Mesenchymal stem cell (in vitro differentiated cells and primary cell): ENCODE results near the gene CELF2.

Experiments used
- DNase-seq: peaks from one replicate; pipeline ENCODE4 v3.0.0-alpha.2; 2013
- H2AFZ ChIP-seq: one replicate; pipeline ENCODE4 v1.6.1; 2013; ENCODE audit warnings: low read depth, mild to moderate bottlenecking, control low read depth, inconsistent platforms, low read length, moderate library complexity
- H2AK5ac ChIP-seq: 2 replicates; pipeline ENCODE4 v1.6.1; 2013; ENCODE audit warnings: low read length, moderate library complexity, mild to moderate bottlenecking, inconsistent platforms; ENCODE audit not compliant: severe bottlenecking
- H2BK120ac ChIP-seq: one replicate; pipeline ENCODE4 v1.6.1; 2013; ENCODE audit warnings: low read depth, mild to moderate bottlenecking, inconsistent platforms, low read length, moderate library complexity
- H2BK12ac ChIP-seq, 2 experiments: one replicate each; pipeline ENCODE4 v1.6.1; 2013; ENCODE audit warnings: inconsistent platforms in 2 of 2, low read length in 2 of 2, mild to moderate bottlenecking in 2 of 2, moderate library complexity in 2 of 2, control low read depth in 1 of 2
- H2BK15ac ChIP-seq: one replicate; pipeline ENCODE4 v1.6.1; 2013; ENCODE audit warnings: mild to moderate bottlenecking, low read depth, inconsistent platforms; ENCODE audit not compliant: poor library complexity, severe bottlenecking
- H2BK5ac ChIP-seq: 2 replicates; pipeline ENCODE4 v1.6.1; 2013; ENCODE audit warnings: low read depth, mild to moderate bottlenecking, low read length, control low read depth, inconsistent platforms; ENCODE audit not compliant: poor library complexity, severe bottlenecking
- H3K14ac ChIP-seq, 2 experiments: one replicate each; pipeline ENCODE4 v1.6.1; 2013; ENCODE audit warnings: inconsistent platforms in 2 of 2, low read length in 2 of 2, control low read depth in 1 of 2, mild to moderate bottlenecking in 1 of 2, moderate library complexity in 1 of 2
- H3K18ac ChIP-seq, 2 experiments: one replicate each; pipeline ENCODE4 v1.6.1; 2013; ENCODE audit warnings: inconsistent platforms in 2 of 2, low read length in 2 of 2, control low read depth in 1 of 2, low read depth in 1 of 2, mild to moderate bottlenecking in 1 of 2
- H3K23ac ChIP-seq, 2 experiments: one replicate each; pipeline ENCODE4 v1.6.1; 2013; ENCODE audit warnings: inconsistent platforms in 2 of 2, low read length in 2 of 2, mild to moderate bottlenecking in 2 of 2, moderate library complexity in 2 of 2, control low read depth in 1 of 2
- H3K27ac ChIP-seq: 2 replicates; pipeline ENCODE4 v1.5.1; 2013; ENCODE audit warnings: mild to moderate bottlenecking, moderate library complexity, low read length, control low read depth, inconsistent platforms; ENCODE audit not compliant: poor library complexity, severe bottlenecking
- H3K27me3 ChIP-seq, 2 experiments: 2 replicates each; pipeline versions ENCODE4 v1.6.1 to v1.7.0; 2013; ENCODE audit warnings: low read length in 2 of 2, mild to moderate bottlenecking in 2 of 2, moderate library complexity in 2 of 2, control low read depth in 1 of 2, inconsistent platforms in 1 of 2; ENCODE audit not compliant: control insufficient read depth in 1 of 2, insufficient read depth in 1 of 2
- H3K36me3 ChIP-seq, 2 experiments: 2 replicates each; pipeline versions ENCODE4 v1.6.1 to v1.7.0; 2013; ENCODE audit warnings: low read length in 2 of 2, control low read depth in 1 of 2, inconsistent platforms in 1 of 2, low read depth in 1 of 2, mild to moderate bottlenecking in 1 of 2; ENCODE audit not compliant: insufficient read depth in 2 of 2, control insufficient read depth in 1 of 2
- H3K4ac ChIP-seq, 2 experiments: one replicate each; pipeline ENCODE4 v1.6.1; 2013; ENCODE audit warnings: inconsistent platforms in 2 of 2, low read length in 2 of 2, mild to moderate bottlenecking in 2 of 2, moderate library complexity in 2 of 2, control low read depth in 1 of 2, low read depth in 1 of 2
- H3K4me1 ChIP-seq: 2 replicates; pipeline ENCODE4 v1.6.1; 2013; ENCODE audit warnings: low read depth, low read length, control low read depth; ENCODE audit not compliant: control insufficient read depth, insufficient read depth
- H3K4me2 ChIP-seq: 2 replicates; pipeline ENCODE4 v1.6.1; 2013; ENCODE audit warnings: low read length, mild to moderate bottlenecking, inconsistent platforms; ENCODE audit not compliant: poor library complexity, severe bottlenecking
- H3K4me3 ChIP-seq, 2 experiments: 2 replicates each; pipeline versions ENCODE4 v1.5.1 to v1.7.0; 2013; ENCODE audit warnings: low read length in 2 of 2, mild to moderate bottlenecking in 2 of 2, control low read depth in 1 of 2, low read depth in 1 of 2; ENCODE audit not compliant: insufficient read depth in 1 of 2
- H3K79me1 ChIP-seq: replicated peaks from 2 replicates; pipeline ENCODE4 v1.6.1; 2013; ENCODE audit warnings: mild to moderate bottlenecking, control low read depth, low read length, inconsistent platforms; ENCODE audit not compliant: poor library complexity, severe bottlenecking
- H3K9ac ChIP-seq: 2 replicates; pipeline ENCODE4 v1.7.0; 2013; ENCODE audit warnings: mild to moderate bottlenecking, low read length, moderate library complexity
- H3K9me3 ChIP-seq: 2 replicates; pipeline ENCODE4 v1.7.0; 2013; ENCODE audit warnings: mild to moderate bottlenecking, low read length; ENCODE audit not compliant: control insufficient read depth
- H4K8ac ChIP-seq: one replicate; pipeline ENCODE4 v1.6.1; 2013; ENCODE audit warnings: inconsistent platforms, mild to moderate bottlenecking, low read length, moderate library complexity
- H4K91ac ChIP-seq: one replicate; pipeline ENCODE4 v1.6.1; 2013; ENCODE audit warnings: mild to moderate bottlenecking, low read length, inconsistent platforms
- WGBS: methylation state at CpG from one replicate; pipeline ENCODE4 v1.1.7; 2013; ENCODE audit warnings: mixed read lengths; 5-methylcytosine and 5-hydroxymethylcytosine counted together

The CELF2 gene

DNA sequence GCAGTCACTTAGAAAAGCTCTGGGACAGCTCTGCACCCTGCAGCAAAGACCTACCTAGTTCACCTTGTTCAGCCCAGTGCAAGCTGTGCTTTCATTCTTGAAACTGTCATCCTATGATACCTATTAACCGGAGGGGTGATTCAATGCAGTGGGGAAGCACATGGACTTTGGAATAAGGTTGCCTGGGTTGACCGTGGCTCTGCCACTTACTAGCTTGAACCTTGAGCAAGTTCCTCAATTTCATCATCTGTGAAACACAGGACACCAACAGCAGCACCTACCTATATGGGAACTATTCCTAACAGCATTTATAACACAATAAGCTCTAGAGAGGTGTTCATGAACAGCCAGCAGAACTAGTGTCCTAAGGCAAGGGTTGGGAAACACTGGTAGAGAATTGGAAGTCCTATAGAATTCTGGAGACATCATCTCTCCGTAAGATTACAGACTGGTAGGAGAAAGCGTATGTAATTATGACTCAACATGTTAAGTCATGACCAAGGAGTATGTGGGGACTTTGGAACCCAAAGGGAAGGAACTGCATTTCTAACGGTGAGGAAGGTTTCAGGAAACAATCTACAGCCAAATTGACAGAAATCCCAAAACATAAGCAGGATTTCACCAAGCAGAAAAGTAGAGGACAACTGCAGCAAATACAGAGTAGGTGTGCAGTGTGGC is 323.8 kb downstream of the CELF2 start:
- Histone ChIP-seq H2BK5ac (no peak overlapping the region), H4K8ac (no peak overlapping the region), H3K79me1 (no peaks in the 10 kb centered on the region), H3K4me1 (no peaks in the 10 kb centered on the region), H3K18ac (no peak overlapping the region), H3K23ac (no peak overlapping the region), H3K4me3 (no peak overlapping the region), H3K27me3 (peaks cover 14 to 49% of the 10 kb centered on the region in 2 experiments), H3K14ac (no peak overlapping the region), H2BK120ac (no peak overlapping the region), H3K4me2 (no peak overlapping the region), H2BK12ac (no peak overlapping the region), H3K27ac (no peak overlapping the region), H3K9me3 (no peaks in the 10 kb centered on the region), H3K4ac (no peak overlapping the region), H4K91ac (no peak overlapping the region), H3K9ac (no peak overlapping the region), H2AFZ (no peak overlapping the region), H2BK15ac (no peak overlapping the region), H3K36me3 (no peaks in the 10 kb centered on the region), H2AK5ac (no peak overlapping the region)
- WGBS = 98% methylated on average over 5 of the region's 5 CpGs
- DNase-seq = no peak

DNA sequence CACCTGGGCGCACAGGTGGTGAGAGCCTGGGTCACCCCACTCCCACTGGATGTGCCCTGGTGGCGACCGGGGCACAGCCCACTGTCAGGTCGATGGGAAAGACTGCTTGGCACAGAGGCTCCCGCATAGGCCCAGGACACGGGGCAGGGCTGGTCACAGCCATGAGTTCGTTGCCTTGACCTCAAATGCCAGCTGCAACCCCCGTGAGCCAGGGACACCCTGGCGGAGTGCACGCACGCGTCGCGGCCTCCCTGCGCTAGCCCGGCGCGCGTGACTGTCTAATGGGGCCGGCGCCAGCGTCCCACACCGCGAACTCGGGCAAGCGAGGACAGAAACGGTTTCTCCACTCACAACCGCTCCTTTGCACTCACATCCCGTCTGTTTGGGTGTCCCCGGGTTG is 326.4 kb downstream of the CELF2 start:
- 95% methylated on average over 30 of the region's 30 CpGs for WGBS

DNA sequence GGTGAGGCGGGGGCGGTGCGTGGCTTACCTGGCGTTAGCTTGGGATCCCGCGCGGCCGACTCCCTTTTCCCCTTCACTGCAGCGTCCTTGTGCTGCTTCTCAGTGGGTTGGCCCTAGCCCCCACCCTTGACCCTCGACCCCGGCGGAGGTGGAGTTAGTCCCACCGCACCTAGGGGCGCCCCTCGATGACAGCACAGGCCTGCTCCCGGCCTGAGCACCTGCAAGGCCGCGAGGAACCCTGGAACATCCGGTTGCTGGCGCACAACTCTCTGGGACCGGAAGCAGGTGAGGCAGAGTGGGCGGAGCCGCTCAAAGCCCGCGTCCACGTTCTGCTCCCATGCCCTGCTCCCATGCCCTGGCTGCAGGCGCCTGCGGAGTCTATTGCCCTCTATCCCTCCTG is 326.9 kb downstream of the CELF2 start:
- H3K14ac ChIP-seq = no peak overlapping the region

More for the DNA sequence above, 326.4 kb downstream of the CELF2 start:
- Histone ChIP-seq H3K27ac (no peak overlapping the region), H3K4me2 (no peak overlapping the region), H4K8ac (no peak overlapping the region), H3K14ac (no peak overlapping the region), H3K79me1 (no peaks in the 10 kb centered on the region), H3K9ac (no peak overlapping the region), H3K4ac (no peak overlapping the region), H2AK5ac (no peak overlapping the region), H3K18ac (no peak overlapping the region), H3K36me3 (no peaks in the 10 kb centered on the region), H3K27me3 (peaks cover 9 to 40% of the 10 kb centered on the region in 2 experiments), H2AFZ (no peak overlapping the region), H3K23ac (no peak overlapping the region), H2BK120ac (no peak overlapping the region), H3K4me1 (no peaks in the 10 kb centered on the region), H2BK12ac (no peak overlapping the region), H3K4me3 (no peak overlapping the region), H2BK15ac (no peak overlapping the region), H3K9me3 (no peaks in the 10 kb centered on the region), H4K91ac (no peak overlapping the region), H2BK5ac (no peak overlapping the region)
- no peak for DNase-seq

DNA sequence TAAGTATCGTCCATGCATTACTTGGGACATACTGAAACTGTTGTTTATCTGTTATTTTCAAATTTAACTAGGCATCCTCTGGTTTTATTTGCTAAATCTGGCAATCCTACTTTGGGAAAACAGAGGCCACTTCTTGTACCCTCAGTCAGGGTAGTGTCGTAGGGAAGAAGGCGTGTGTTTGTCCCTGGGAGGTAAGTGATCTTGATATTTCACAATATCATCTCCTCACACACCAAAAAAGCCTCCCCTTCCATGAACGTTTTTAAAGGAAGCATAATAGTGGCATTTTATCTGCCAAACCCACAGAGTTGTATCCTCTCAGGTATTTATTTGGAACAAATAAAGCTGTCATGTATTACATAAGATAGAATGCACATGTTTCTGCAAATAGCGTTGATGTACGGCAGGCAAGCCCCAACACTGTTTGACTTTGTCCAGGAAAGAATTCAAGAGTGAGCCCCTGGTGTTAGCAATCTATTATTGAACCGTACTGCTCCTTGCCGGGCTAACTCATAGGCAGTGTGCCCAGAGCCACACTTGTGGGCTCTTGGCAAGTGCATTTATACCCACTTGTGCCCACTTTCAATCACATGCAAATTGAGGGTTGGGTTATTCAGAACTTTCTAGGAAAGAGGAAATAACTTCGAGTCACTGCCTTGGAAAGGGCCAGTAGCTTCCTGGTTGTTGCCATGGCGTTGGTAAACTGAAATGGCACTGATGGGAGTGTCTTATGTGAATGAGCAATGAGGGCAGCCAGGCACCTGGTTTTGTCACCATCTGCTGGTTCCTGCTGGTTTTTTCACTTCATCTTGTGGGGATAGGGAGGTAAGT is 327.8 kb downstream of the CELF2 start:
- Histone ChIP-seq H2AFZ (no peak overlapping the region), H3K4me3 (no peak overlapping the region), H2BK120ac (no peak overlapping the region), H3K23ac (no peak overlapping the region), H3K79me1 (no peaks in the 10 kb centered on the region), H3K9ac (no peak overlapping the region), H4K8ac (no peak overlapping the region), H3K14ac (no peak overlapping the region), H3K36me3 (no peaks in the 10 kb centered on the region), H3K27me3 (peaks cover 9 to 27% of the 10 kb centered on the region in 2 experiments), H2BK15ac (no peak overlapping the region), H3K9me3 (no peaks in the 10 kb centered on the region), H3K4ac (no peak overlapping the region), H2BK5ac (no peak overlapping the region), H3K18ac (no peak overlapping the region), H3K4me2 (no peak overlapping the region), H4K91ac (no peak overlapping the region), H3K4me1 (no peaks in the 10 kb centered on the region), H3K27ac (no peak overlapping the region), H2BK12ac (no peak overlapping the region), H2AK5ac (no peak overlapping the region)
- peak; percentile 4 for DNase-seq
- 75% methylated on average over 7 of the region's 10 CpGs for WGBS

More for the DNA sequence above, 326.9 kb downstream of the CELF2 start:
- no peak overlapping the region for H2AFZ ChIP-seq
- no peaks in the 10 kb centered on the region for H3K79me1 ChIP-seq
- DNase-seq = no peak
- no peak overlapping the region for H2AK5ac ChIP-seq
- H3K4me1 ChIP-seq = no peaks in the 10 kb centered on the region
- H3K36me3 ChIP-seq = no peaks in the 10 kb centered on the region
- H4K91ac ChIP-seq = no peak overlapping the region
- H2BK12ac ChIP-seq = no peak overlapping the region
- H2BK5ac ChIP-seq = no peak overlapping the region
- no peak overlapping the region for H3K4me3 ChIP-seq
- H3K27ac ChIP-seq = no peak overlapping the region
- H3K4ac ChIP-seq = no peak overlapping the region
- no peaks in the 10 kb centered on the region for H3K9me3 ChIP-seq
- H2BK15ac ChIP-seq = no peak overlapping the region
- peaks cover 9 to 35% of the 10 kb centered on the region in 2 experiments for H3K27me3 ChIP-seq
- no peak overlapping the region for H3K4me2 ChIP-seq
- H3K23ac ChIP-seq = no peak overlapping the region
- 88% methylated on average over 27 of the region's 28 CpGs for WGBS
- H2BK120ac ChIP-seq = no peak overlapping the region
- H3K18ac ChIP-seq = no peak overlapping the region
- no peak overlapping the region for H3K9ac ChIP-seq
- no peak overlapping the region for H4K8ac ChIP-seq
